ENCODE data around the gene RANBP17.

GRCh38 chr5:171336521-171337209 lies 474.8 kb downstream of the RANBP17 start:
- TF ChIP-seq, protein P1, sequence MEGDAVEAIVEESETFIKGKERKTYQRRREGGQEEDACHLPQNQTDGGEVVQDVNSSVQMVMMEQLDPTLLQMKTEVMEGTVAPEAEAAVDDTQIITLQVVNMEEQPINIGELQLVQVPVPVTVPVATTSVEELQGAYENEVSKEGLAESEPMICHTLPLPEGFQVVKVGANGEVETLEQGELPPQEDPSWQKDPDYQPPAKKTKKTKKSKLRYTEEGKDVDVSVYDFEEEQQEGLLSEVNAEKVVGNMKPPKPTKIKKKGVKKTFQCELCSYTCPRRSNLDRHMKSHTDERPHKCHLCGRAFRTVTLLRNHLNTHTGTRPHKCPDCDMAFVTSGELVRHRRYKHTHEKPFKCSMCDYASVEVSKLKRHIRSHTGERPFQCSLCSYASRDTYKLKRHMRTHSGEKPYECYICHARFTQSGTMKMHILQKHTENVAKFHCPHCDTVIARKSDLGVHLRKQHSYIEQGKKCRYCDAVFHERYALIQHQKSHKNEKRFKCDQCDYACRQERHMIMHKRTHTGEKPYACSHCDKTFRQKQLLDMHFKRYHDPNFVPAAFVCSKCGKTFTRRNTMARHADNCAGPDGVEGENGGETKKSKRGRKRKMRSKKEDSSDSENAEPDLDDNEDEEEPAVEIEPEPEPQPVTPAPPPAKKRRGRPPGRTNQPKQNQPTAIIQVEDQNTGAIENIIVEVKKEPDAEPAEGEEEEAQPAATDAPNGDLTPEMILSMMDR (IDR thresholded peaks at IDR 0.05): no peak
- TF ChIP-seq NRF1 (IDR thresholded peaks at IDR 0.05; ENCODE audit: low read depth, low read length): no peak
- TF ChIP-seq RAD21 (IDR thresholded peaks at IDR 0.05; ENCODE audit: low read length): no peak
- TF ChIP-seq GABPA (IDR thresholded peaks at IDR 0.05; ENCODE audit: low read depth): no peak

Data from SK-N-SH (cell line).